H1 (cell line): ENCODE measurements around the gene INHBB. TPM values are rescaled to one million over a fixed set of nuclear protein-coding genes. Genes with fewer than 3 reads are reported as not detected.

ENCODE experiments used
- CTCF ChIA-PET: fragments of 300-600 bp; sonication (Branson Sonifier 250); formaldehyde crosslinking; loops from one replicate; lab custom pipeline; 2021; ENCODE audit not compliant: partially characterized antibody; lab: Charles Lee
- POLR2A ChIA-PET: fragments of 300-600 bp; sonication (Branson Sonifier 250); formaldehyde crosslinking; loops from one replicate; lab custom pipeline; 2021; ENCODE audit warnings: inconsistent platforms; ENCODE audit not compliant: partially characterized antibody; lab: Charles Lee
- DNase-seq, 2 experiments: peaks; one replicate each; pipeline versions ENCODE4 v3.0.0 to v3.0.0-alpha.2; 2010 to 2022; ENCODE audit warnings: low spot score in 2 of 2, low read depth in 1 of 2, mixed read lengths in 1 of 2
- FAIRE-seq: peaks from 2 replicates; lab custom pipeline; 2011; peaks lifted over from hg19 to GRCh38; lab: Jason Lieb, UNC
- H2AFZ ChIP-seq: 2 replicates; pipeline ENCODE4 v1.8.1; 2012; ENCODE audit warnings: low read length, inconsistent platforms
- H2AK5ac ChIP-seq: 2 replicates; pipeline ENCODE4 v1.6.1; 2013; ENCODE audit warnings: low read depth, low read length
- H2BK120ac ChIP-seq: replicated peaks from 2 replicates; pipeline ENCODE3; 2013; ENCODE audit warnings: low read depth, low read length, inconsistent platforms
- H2BK12ac ChIP-seq: 2 replicates; pipeline ENCODE4 v1.6.1; 2013; ENCODE audit warnings: low read depth, low read length
- H2BK15ac ChIP-seq: 2 replicates; pipeline ENCODE4 v1.6.1; 2013; ENCODE audit warnings: low read length
- H2BK20ac ChIP-seq: 2 replicates; pipeline ENCODE4 v1.6.1; 2013; ENCODE audit warnings: low read length
- H2BK5ac ChIP-seq: 2 replicates; pipeline ENCODE4 v1.6.1; 2013; ENCODE audit warnings: low read depth, low read length
- H3K14ac ChIP-seq: 2 replicates; pipeline ENCODE4 v1.6.1; 2013; ENCODE audit warnings: inconsistent platforms; ENCODE audit not compliant: insufficient read length
- H3K18ac ChIP-seq: 2 replicates; pipeline ENCODE4 v1.6.1; 2013; ENCODE audit warnings: low read length; ENCODE audit errors: extremely low read depth
- H3K23ac ChIP-seq: 2 replicates; pipeline ENCODE4 v1.6.1; 2013; ENCODE audit warnings: inconsistent platforms; ENCODE audit not compliant: insufficient read length
- H3K23me2 ChIP-seq: 2 replicates; pipeline ENCODE4 v1.6.1; 2013; ENCODE audit warnings: low read depth, low read length
- H3K27ac ChIP-seq: 2 replicates; pipeline ENCODE4 v1.6.1; 2011; ENCODE audit warnings: low read depth, low read length, inconsistent platforms
- H3K27me3 ChIP-seq, 4 experiments: replicated peaks in 1 of 4; 1 replicate in 1 of 4; 2 replicates in 3 of 4; pipeline versions ENCODE4 v1.6.1 to v1.8.1; 2011 to 2013; ENCODE audit warnings: low read length in 3 of 4, mild to moderate bottlenecking in 3 of 4, inconsistent platforms in 2 of 4, mixed read lengths in 2 of 4, moderate library complexity in 1 of 4; ENCODE audit not compliant: control insufficient read depth in 3 of 4, insufficient read depth in 3 of 4; ENCODE audit errors: extremely low read depth in 1 of 4
- H3K36me3 ChIP-seq, 4 experiments: 2 replicates each; pipeline versions ENCODE4 v1.6.1 to v1.8.1; 2011 to 2013; ENCODE audit warnings: mild to moderate bottlenecking in 4 of 4, low read length in 3 of 4, moderate library complexity in 2 of 4, control low read depth in 1 of 4, inconsistent platforms in 1 of 4; ENCODE audit not compliant: insufficient read depth in 4 of 4, control insufficient read depth in 2 of 4
- H3K4ac ChIP-seq: replicated peaks from 2 replicates; pipeline ENCODE3; 2013; ENCODE audit warnings: low read length, low read depth, mixed read lengths, inconsistent platforms; ENCODE audit not compliant: insufficient read length
- H3K4me1 ChIP-seq, 4 experiments: replicated peaks in 1 of 4; 1 replicate in 1 of 4; 2 replicates in 3 of 4; pipeline versions ENCODE4 v1.6.1 to v1.8.1; 2011 to 2013; ENCODE audit warnings: low read length in 3 of 4, inconsistent platforms in 2 of 4, mixed read lengths in 1 of 4; ENCODE audit not compliant: insufficient read depth in 4 of 4, control insufficient read depth in 3 of 4
- H3K4me2 ChIP-seq, 2 experiments: 2 replicates each; pipeline versions ENCODE4 v1.6.1 to v1.8.1; 2011 to 2013; ENCODE audit warnings: low read depth in 2 of 2, low read length in 2 of 2, control low read depth in 1 of 2, inconsistent platforms in 1 of 2, mild to moderate bottlenecking in 1 of 2; ENCODE audit not compliant: insufficient read depth in 1 of 2
- H3K4me3 ChIP-seq, 4 experiments: fragments of 200-600, 300-600 bp in 1 of 4; sonication (generic), shearing (Covaris generic), sonication (Bioruptor Twin) in 1 of 4; 2 replicates each; pipeline versions ENCODE4 v1.5.1 to v1.8.1; 2011 to 2016; ENCODE audit warnings: low read length in 4 of 4, low read depth in 3 of 4, control low read depth in 2 of 4, inconsistent platforms in 2 of 4, mild to moderate bottlenecking in 2 of 4, mixed read lengths in 1 of 4, moderate library complexity in 1 of 4; ENCODE audit not compliant: insufficient read depth in 2 of 4; ENCODE audit errors: extremely low read depth in 1 of 4
- H3K56ac ChIP-seq: replicated peaks from 2 replicates; pipeline ENCODE3; 2013; ENCODE audit warnings: low read depth, mild to moderate bottlenecking, mixed read lengths, low read length, inconsistent platforms; ENCODE audit not compliant: insufficient read length
- H3K79me1 ChIP-seq: 2 replicates; pipeline ENCODE4 v1.6.1; 2013; ENCODE audit warnings: low read depth, low read length, control low read depth
- H3K79me2 ChIP-seq, 2 experiments: 2 replicates each; pipeline versions ENCODE4 v1.6.1 to v1.8.1; 2012 to 2013; ENCODE audit warnings: low read length in 2 of 2, mild to moderate bottlenecking in 2 of 2, inconsistent platforms in 1 of 2; ENCODE audit not compliant: insufficient read depth in 2 of 2, control insufficient read depth in 1 of 2
- H3K9ac ChIP-seq, 4 experiments: replicated peaks in 1 of 4; 1 replicate in 1 of 4; 2 replicates in 3 of 4; pipeline versions ENCODE4 v1.6.1 to v1.8.1; 2011 to 2013; ENCODE audit warnings: low read depth in 3 of 4, low read length in 3 of 4, control low read depth in 2 of 4, mild to moderate bottlenecking in 2 of 4, moderate library complexity in 2 of 4, inconsistent platforms in 1 of 4; ENCODE audit errors: extremely low read depth in 1 of 4
- H3K9me3 ChIP-seq, 2 experiments: 2 replicates each; pipeline versions ENCODE4 v1.6.1 to v1.8.1; 2012 to 2013; ENCODE audit warnings: mild to moderate bottlenecking in 2 of 2, moderate library complexity in 2 of 2, control low read depth in 1 of 2, inconsistent platforms in 1 of 2, low read depth in 1 of 2, low read length in 1 of 2, mixed read lengths in 1 of 2; ENCODE audit not compliant: insufficient read depth in 2 of 2
- H4K20me1 ChIP-seq, 2 experiments: replicated peaks in 1 of 2; 2 replicates each; pipeline versions ENCODE3 to v1.8.1; 2011 to 2013; ENCODE audit warnings: inconsistent platforms in 2 of 2, low read length in 2 of 2, mild to moderate bottlenecking in 1 of 2; ENCODE audit not compliant: insufficient read depth in 2 of 2, control insufficient read depth in 1 of 2
- H4K5ac ChIP-seq: 2 replicates; pipeline ENCODE4 v1.6.1; 2013; ENCODE audit warnings: low read length, low read depth, mixed read lengths, inconsistent platforms; ENCODE audit not compliant: insufficient read length
- H4K8ac ChIP-seq: 2 replicates; pipeline ENCODE4 v1.8.0; 2013; ENCODE audit warnings: mild to moderate bottlenecking, moderate library complexity, low read length, inconsistent platforms; ENCODE audit not compliant: insufficient read depth; ENCODE audit errors: extremely low read depth
- H4K91ac ChIP-seq: replicated peaks from 2 replicates; pipeline ENCODE3; 2013; ENCODE audit warnings: low read length, mixed read lengths, inconsistent platforms; ENCODE audit not compliant: insufficient read length
- BCL11A ChIP-seq, 2 experiments: IDR thresholded peaks; one replicate each; pipeline ENCODE4 v1.6.1; 2011; ENCODE audit warnings: low read depth in 2 of 2, low read length in 2 of 2, mild to moderate bottlenecking in 2 of 2
- CHD1 ChIP-seq: IDR thresholded peaks from 2 replicates; pipeline ENCODE4 v1.6.1; 2012; ENCODE audit warnings: low read depth, low read length, improper control_type of control experiment
- CTBP2 ChIP-seq: IDR thresholded peaks from 2 replicates; pipeline ENCODE4 v1.7.0; 2011; ENCODE audit warnings: borderline replicate concordance, mild to moderate bottlenecking, moderate library complexity, mixed read lengths, low read length; ENCODE audit not compliant: insufficient read depth, insufficient read length
- FOSL1 ChIP-seq: IDR thresholded peaks from 2 replicates; pipeline ENCODE4 v1.6.1; 2011; ENCODE audit warnings: mild to moderate bottlenecking, low read depth, low read length, moderate library complexity; ENCODE audit not compliant: insufficient read depth
- HDAC6 ChIP-seq: IDR thresholded peaks from one replicate; pipeline ENCODE4 v1.7.1; 2012; ENCODE audit warnings: low read depth, mild to moderate bottlenecking, inconsistent platforms, low read length, moderate library complexity
- KDM4A ChIP-seq: IDR thresholded peaks from one replicate; pipeline ENCODE4 v1.7.1; 2012; ENCODE audit warnings: low read depth, mild to moderate bottlenecking, moderate library complexity, low read length, inconsistent platforms; ENCODE audit not compliant: severe bottlenecking
- KDM5A ChIP-seq: fragments of 200-600 bp; IDR thresholded peaks from 2 replicates; pipeline ENCODE4 v1.7.1; 2012; ENCODE audit warnings: mild to moderate bottlenecking, low read length, inconsistent platforms, mixed read lengths
- NANOG ChIP-seq: IDR thresholded peaks from 2 replicates; pipeline ENCODE4 v1.6.1; 2011; ENCODE audit warnings: low read length, low read depth, mild to moderate bottlenecking, inconsistent platforms; ENCODE audit not compliant: insufficient read depth, poor library complexity, severe bottlenecking
- POLR2A ChIP-seq, 2 experiments: IDR thresholded peaks; 1 replicate in 1 of 2; 2 replicates in 1 of 2; pipeline ENCODE4 v1.6.1; 2011; ENCODE audit warnings: low read depth in 2 of 2, low read length in 2 of 2, mild to moderate bottlenecking in 2 of 2; ENCODE audit errors: control extremely low read depth in 1 of 2
- RBBP5 ChIP-seq: IDR thresholded peaks from 2 replicates; pipeline ENCODE4 v1.7.1; 2012; ENCODE audit warnings: low read depth, mild to moderate bottlenecking, inconsistent platforms, low read length, moderate library complexity, borderline replicate concordance
- TCF12 ChIP-seq: IDR thresholded peaks from 2 replicates; pipeline ENCODE4 v1.6.1; 2011; ENCODE audit warnings: low read depth, mild to moderate bottlenecking, low read length
- YY1 ChIP-seq: IDR thresholded peaks from 2 replicates; pipeline ENCODE4 v1.6.1; 2011; ENCODE audit warnings: low read depth, mild to moderate bottlenecking, low read length
- WGBS, 2 experiments: shearing (Covaris generic) in 1 of 2; methylation state at CpG; one replicate each; pipeline versions ENCODE4 v1.1.6 to v1.1.7; 2013 to 2015; ENCODE audit warnings: low lambda C conversion rate in 2 of 2, mixed read lengths in 2 of 2, inconsistent platforms in 1 of 2, low coverage in 1 of 2, missing lambda C conversion rate in 1 of 2; ENCODE audit not compliant: insufficient replicate concordance in 2 of 2, insufficient coverage in 1 of 2, insufficient read length in 1 of 2; ENCODE audit errors: extremely low coverage in 1 of 2, missing lambda C conversion rate in 1 of 2; 5-methylcytosine and 5-hydroxymethylcytosine counted together
- polyA plus RNA-seq, 7 experiments: library from polyadenylated mRNA; depleted of rRNA in 3 of 7; stranded (reverse) in 5 of 7; unstranded in 2 of 7; fragments of >200 nt in 5 of 7; fragments of 200-250 nt in 2 of 7; gene quantifications; 1 replicate in 5 of 7; 2 replicates in 1 of 7; 4 replicates in 1 of 7; pipeline versions ENCODE4 v1.2.1 to v1.2.3, GENCODE V29; 2011 to 2013; ENCODE audit warnings: missing spikeins in 2 of 7, mixed read lengths in 2 of 7
- total RNA-seq: library from RNA; stranded (reverse); fragmentation: NEBNext Ultra II Directional; extraction: Animal tissue kit (Norgen Biotek cat#: 25700); gene quantifications from 2 replicates; pipeline ENCODE4 v1.2.1, GENCODE V29; 2021

The INHBB gene
- total and polyA plus RNA-seq, 2 of the 8 experiments (the other 6 are each of a cell fraction or from before 2014, with no cell fraction given) = 0.30 to 0.32 TPM

DNA sequence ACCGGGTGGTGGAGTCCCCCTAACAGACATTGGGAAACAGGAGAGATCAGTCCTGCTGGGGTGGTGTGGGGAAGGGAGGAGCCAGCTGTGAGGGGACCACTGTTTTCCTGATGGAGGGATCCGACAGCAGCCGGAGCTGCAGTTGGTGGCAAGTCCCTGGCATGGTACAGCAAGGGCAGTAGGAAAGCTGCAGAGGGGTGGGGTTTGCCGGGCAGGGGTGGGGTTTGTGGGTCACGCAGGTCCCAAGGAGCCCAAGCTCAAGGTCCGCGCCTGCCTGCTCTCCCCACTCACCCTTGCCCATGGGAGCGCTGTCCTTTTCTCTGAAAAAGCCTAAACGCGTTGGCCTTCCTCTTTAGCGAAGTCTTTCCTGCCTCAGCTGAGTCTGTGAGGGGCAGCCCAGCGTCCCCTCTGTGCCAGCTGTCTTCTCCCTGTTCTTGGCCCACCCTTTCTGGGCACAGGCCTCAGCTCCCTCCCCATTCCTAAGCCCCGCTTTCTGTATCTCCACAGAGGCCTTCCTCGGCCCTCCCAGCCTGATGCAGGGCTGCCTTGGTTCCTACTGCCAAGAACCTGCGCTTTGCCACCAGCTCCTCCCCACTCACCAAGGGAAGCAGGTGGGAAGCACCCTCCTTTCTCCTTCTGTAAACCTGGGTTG is 29.3 kb upstream of the INHBB start:
- Histone ChIP-seq H3K23me2 (no peaks in the 10 kb centered on the region; the same call in 1 of the 2 replicates), H3K4me3 (no peak overlapping the region), H4K8ac (peak overlapping the region; percentile 73; the same call in 1 of the 2 replicates), H3K14ac (no peak overlapping the region), H3K56ac (no peak overlapping the region), H3K18ac (no peak overlapping the region; the same call in 1 of the 2 replicates), H2BK120ac (no peak overlapping the region), H3K79me1 (no peaks in the 10 kb centered on the region), H3K9me3 (no peaks in the 10 kb centered on the region), H2BK5ac (no peak overlapping the region), H3K27ac (no peak overlapping the region), H3K79me2 (no peaks in the 10 kb centered on the region), H3K9ac (no peak overlapping the region), H3K4me2 (no peak overlapping the region), H2BK12ac (peak overlapping the region; percentile 27; the same call in 1 of the 2 replicates), H2BK20ac (no peak overlapping the region), H4K5ac (no peak overlapping the region), H3K4me1 (peaks cover 0 to 3% (median 0%) of the 10 kb centered on the region in 4 experiments; a peak in 3 of 7 replicates), H4K20me1 (peaks cover 0 to 4% of the 10 kb centered on the region in 2 experiments), H2AFZ (0 out of 2 replicates have a peak overlapping the region, but pooled peaks have one; percentile 37), H3K4ac (no peak overlapping the region), H3K27me3 (peaks cover 4 to 40% (median 34%) of the 10 kb centered on the region in 4 experiments), H2AK5ac (no peak overlapping the region), H3K36me3 (no peaks in the 10 kb centered on the region), H3K23ac (no peak overlapping the region), H4K91ac (no peak overlapping the region), H2BK15ac (no peak overlapping the region)
- FAIRE-seq = no peak
- ChIA-PET POLR2A (interaction anchor here (1.2 kb wide), 1 partner anchor 12 kb away, joined by 3 read pairs; no protein-coding TSS in a partner anchor), CTCF (interaction anchor here (0.9 to 4.5 kb wide), 12 partner anchors 11 to 370 kb away, joined by 3 to 15 read pairs (median 4); no protein-coding TSS in a partner anchor)
- 85% methylated on average over 10 of the region's 15 CpGs; no CpG with 5 or more reads in 1 of the 2 experiments for WGBS, 2 experiments
- TF ChIP-seq HDAC6 (no peak), BCL11A (IDR thresholded peaks at IDR 0.05; ENCODE audit: low read depth in 2 of 2, low read length in 2 of 2) (no peak), RBBP5 (no peak), FOSL1 (no peak), KDM5A (no peak), CTBP2 (no peak), CHD1 (no peak), TCF12 (no peak), KDM4A (no peak), POLR2A (IDR thresholded peaks at IDR 0.05; ENCODE audit: control extremely low read depth in 1 of 2, low read depth in 2 of 2, low read length in 2 of 2) (no peak), YY1 (no peak), NANOG (no peak)
- no peak for DNase-seq
